Measurements from ENCODE around the gene PLA2G5. TPM values are rescaled to one million over a fixed set of nuclear protein-coding genes. Genes with fewer than 3 reads are reported as not detected.

PLA2G5 gene
- total and polyA plus RNA-seq, 2 of the 8 experiments (the other 6 are each of a cell fraction or from before 2014, with no cell fraction given), result 0.05 TPM; not detected in 1

DNA sequence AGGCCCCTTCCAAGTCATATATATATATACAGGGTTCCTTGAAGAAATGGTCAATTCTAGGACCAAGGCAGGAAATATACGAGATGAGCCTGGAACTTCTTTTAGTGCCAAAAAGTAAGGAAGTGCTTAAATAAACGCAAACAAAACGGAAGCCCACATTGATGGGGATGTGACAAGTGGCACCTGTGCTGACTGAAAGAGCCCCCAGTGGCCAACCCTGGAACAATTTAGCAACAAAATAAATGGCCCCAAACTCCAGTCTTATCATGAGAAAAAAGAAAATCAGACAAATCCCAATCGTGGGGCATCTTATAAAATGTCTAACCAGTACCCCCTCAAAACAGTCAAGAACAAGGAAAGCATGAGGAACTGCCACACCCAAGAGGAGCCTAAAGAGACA is 17.7 kb downstream of the PLA2G5 start (continued):
- TF ChIP-seq CHD7 (IDR thresholded peaks at IDR 0.05; ENCODE audit: insufficient replicate concordance, low read length), result no peak
- peak; percentile 7 to 42; a peak in 2 of 4 replicates for TF ChIP-seq RAD21 (IDR thresholded peaks at IDR 0.05 in 1 of 2, conservative IDR thresholded peaks at IDR 0.05 in 1 of 2; ENCODE audit: low read depth in 2 of 2, low read length in 2 of 2)
- peak; percentile 18 to 43 (median 31) for TF ChIP-seq CTCF (IDR thresholded peaks at IDR 0.05; ENCODE audit: control extremely low read depth in 1 of 3, insufficient read depth in 1 of 3, low read depth in 1 of 3, low read length in 3 of 3)
- no peak for TF ChIP-seq JUN (IDR thresholded peaks at IDR 0.05; ENCODE audit: low read depth, low read length)
- no peak for TF ChIP-seq TEAD4 (IDR thresholded peaks at IDR 0.05; ENCODE audit: low read depth, low read length)
